ENCODE data around the gene KMT5C.

- TF ChIP-seq CTCF (IDR thresholded peaks at IDR 0.05) (no peak), TEAD4 (CRISPR knock-in tag; IDR thresholded peaks at IDR 0.05) (no peak), ZNF138 (CRISPR knock-in tag; conservative IDR thresholded peaks at IDR 0.05) (no peak), MYBL2 (CRISPR knock-in tag; IDR thresholded peaks at IDR 0.05) (no peak), RELA (CRISPR knock-in tag; IDR thresholded peaks at IDR 0.05; ENCODE audit: borderline replicate concordance) (no peak), ZSCAN18 (CRISPR knock-in tag; IDR thresholded peaks at IDR 0.05) (no peak), ZNF263 (CRISPR knock-in tag; IDR thresholded peaks at IDR 0.05; ENCODE audit: low read depth) (no peak), ZNF423 (CRISPR knock-in tag; IDR thresholded peaks at IDR 0.05) (no peak), ARID4B (CRISPR knock-in tag; IDR thresholded peaks at IDR 0.05; ENCODE audit: borderline replicate concordance) (no peak), E2F5 (CRISPR knock-in tag; IDR thresholded peaks at IDR 0.05) (no peak), FOXK1 (CRISPR knock-in tag; IDR thresholded peaks at IDR 0.05) (no peak), TP53 (CRISPR knock-in tag; IDR thresholded peaks at IDR 0.05) (no peak)
These were observed 33.0 kb upstream of the KMT5C start for GRCh38 chr19:55306712-55307111.
